Heart left ventricle (tissue), 13 donors: ENCODE results near the gene NKAPL.

Experiments used
- CTCF ChIP-seq, 12 donors: fragments of 200-600 bp; sonication (generic) in 4 of 12; IDR thresholded peaks; one replicate each; pipeline versions ENCODE4 v1.5.0 to v1.8.0; 2018 to 2022; ENCODE audit warnings: antibody characterized with exemption in 12 of 12, mild to moderate bottlenecking in 5 of 12
- POLR2A ChIP-seq, 2 donors: fragments of 450-650 bp; IDR thresholded peaks; one replicate each; pipeline ENCODE4 v1.6.1; 2017; ENCODE audit warnings: antibody characterized with exemption in 2 of 2, mild to moderate bottlenecking in 2 of 2, moderate library complexity in 2 of 2
- donor health status: ischemic (EF 13 %, LVEDD 7.1; RV severe dilation, severe dysfunction).
- donor health status: DM: no; HTN: yes; CAD: no.
- donor health status: DM: no; HTN: no; CAD: no.
- donor health status: ischemic (EF 25% LVEDD 6.9; RV normal size, moderate dysfunction).
- donor health status: ischemic (EF 25% LVEDD 5.7; RV mildly dilated, moderate dysfunction).
- donor health status: ischemic (EF 35%, LVEDD 5.7; RV mildly dilated, moderate dysfunction).
- donor health status: nonischemic (EF 11% LVEDD 7.7; RV severe dilation, severe dysfunction).
- donor health status: DM: yes; HTN: yes; CAD: no.
- donor health status: PGD.
- donor health status: ischemic (EF 29% LVEDD 5.4; RV normal size, mild dysfunction).
- donor health status: nonischemic (EF 23%, LVEDD 6.1; RV moderate dilation, normal function).

- TF ChIP-seq CTCF (IDR thresholded peaks at IDR 0.05) (no peak), POLR2A (IDR thresholded peaks at IDR 0.05) (no peak)
These were observed 38.6 kb upstream of the NKAPL start for GRCh38 chr6:28220257-28221133.
